HepG2 (cell line): ENCODE results near the gene TUBA4B. TPM values are rescaled to one million over a fixed set of nuclear protein-coding genes. Genes with fewer than 3 reads are reported as not detected.
A peak's percentile ranks its signal among the peaks of the same experiment; 100 is the strongest.

Source experiments
- ARID3A ChIP-seq: IDR thresholded peaks from 2 replicates; pipeline ENCODE4 v1.6.1; 2012; ENCODE audit warnings: low read depth, low read length, improper control_type of control experiment
- ATF5 ChIP-seq: sonication (generic); formaldehyde crosslinking; IDR thresholded peaks from 2 replicates; pipeline ENCODE4 v1.4.0; 2020; ENCODE audit warnings: mild to moderate bottlenecking, low read depth, missing genetic modification reagents
- CREM ChIP-seq, 2 experiments: sonication (generic) in 1 of 2; formaldehyde crosslinking in 1 of 2; IDR thresholded peaks; 2 replicates each; pipeline versions ENCODE4 v1.4.0 to v1.6.1; 2016 to 2020; ENCODE audit warnings: antibody characterized with exemption in 1 of 2, mild to moderate bottlenecking in 1 of 2, missing genetic modification reagents in 1 of 2
- JARID2 ChIP-seq: sonication (generic); formaldehyde crosslinking; IDR thresholded peaks from 2 replicates; pipeline ENCODE4 v1.8.1; 2023; ENCODE audit warnings: missing genetic modification reagents, inconsistent platforms; ENCODE audit not compliant: insufficient replicate concordance
- JUNB ChIP-seq: sonication (generic); formaldehyde crosslinking; IDR thresholded peaks from 2 replicates; pipeline ENCODE4 v1.8.0; 2022; ENCODE audit warnings: missing genetic modification reagents, mild to moderate bottlenecking, borderline replicate concordance
- MLX ChIP-seq: IDR thresholded peaks from 2 replicates; pipeline ENCODE4 v1.6.1; 2016
- MTA1 ChIP-seq: sonication (generic); formaldehyde crosslinking; IDR thresholded peaks from 2 replicates; pipeline ENCODE4 v1.4.0; 2020; ENCODE audit warnings: missing genetic modification reagents, mild to moderate bottlenecking, borderline replicate concordance
- PHB2 ChIP-seq: fragments of 450-650 bp; IDR thresholded peaks from 2 replicates; pipeline ENCODE4 v1.6.1; 2018; ENCODE audit not compliant: partially characterized antibody
- RELA ChIP-seq: sonication (generic); formaldehyde crosslinking; IDR thresholded peaks from 2 replicates; pipeline ENCODE4 v1.4.0; 2020; ENCODE audit warnings: missing genetic modification reagents
- SAP130 ChIP-seq: IDR thresholded peaks from 2 replicates; pipeline ENCODE4 v1.6.1; 2016; ENCODE audit warnings: low read depth
- SMARCE1 ChIP-seq: fragments of 450-650 bp; IDR thresholded peaks from 2 replicates; pipeline ENCODE4 v1.6.1; 2017; ENCODE audit warnings: borderline replicate concordance
- SOX13 ChIP-seq, 3 experiments: fragments of 450-650 bp in 1 of 3; sonication (generic) in 1 of 3; formaldehyde crosslinking in 1 of 3; IDR thresholded peaks in 2 of 3; conservative IDR thresholded peaks in 1 of 3; 2 replicates each; pipeline versions ENCODE4 v1.5.0 to v1.6.1; 2016 to 2020; ENCODE audit warnings: antibody characterized with exemption in 1 of 3, mild to moderate bottlenecking in 1 of 3, missing compliant biosample characterization in 1 of 3, missing genetic modification reagents in 1 of 3, moderate library complexity in 1 of 3
- TMF1 ChIP-seq: sonication (generic); formaldehyde crosslinking; IDR thresholded peaks from 2 replicates; pipeline ENCODE4 v1.8.1; 2022; ENCODE audit warnings: low read depth, missing genetic modification reagents
- TRAFD1 ChIP-seq: sonication (generic); formaldehyde crosslinking; IDR thresholded peaks from 2 replicates; pipeline ENCODE4 v1.5.1; 2020; ENCODE audit warnings: missing genetic modification reagents, mild to moderate bottlenecking, borderline replicate concordance
- XBP1 ChIP-seq: sonication (generic); formaldehyde crosslinking; IDR thresholded peaks from 2 replicates; pipeline ENCODE4 v1.5.0; 2020; ENCODE audit warnings: missing genetic modification reagents
- YEATS2 ChIP-seq: sonication (generic); formaldehyde crosslinking; IDR thresholded peaks from 2 replicates; pipeline ENCODE4 v1.4.0; 2020; ENCODE audit warnings: missing genetic modification reagents, borderline replicate concordance
- ZEB1 ChIP-seq: IDR thresholded peaks from 2 replicates; pipeline ENCODE4 v1.6.1; 2012; ENCODE audit warnings: mild to moderate bottlenecking, low read depth, inconsistent platforms; ENCODE audit not compliant: insufficient replicate concordance
- ZNF343 ChIP-seq: sonication (generic); formaldehyde crosslinking; IDR thresholded peaks from 2 replicates; pipeline ENCODE4 v1.4.0; 2020; ENCODE audit warnings: mild to moderate bottlenecking, missing genetic modification reagents
- ZNF484 ChIP-seq: sonication (generic); formaldehyde crosslinking; IDR thresholded peaks from 2 replicates; pipeline ENCODE4 v1.5.1; 2020; ENCODE audit warnings: mild to moderate bottlenecking, low read depth, missing genetic modification reagents, borderline replicate concordance
- ZNF562 ChIP-seq: sonication (generic); formaldehyde crosslinking; IDR thresholded peaks from 2 replicates; pipeline ENCODE4 v1.8.0; 2022; ENCODE audit warnings: missing genetic modification reagents, borderline replicate concordance
- ZNF616 ChIP-seq: sonication (generic); formaldehyde crosslinking; IDR thresholded peaks from 2 replicates; pipeline ENCODE4 v1.5.0; 2020; ENCODE audit warnings: low read depth, mild to moderate bottlenecking, missing genetic modification reagents
- ZNF746 ChIP-seq: sonication (generic); formaldehyde crosslinking; IDR thresholded peaks from 2 replicates; pipeline ENCODE4 v1.8.0; 2022; ENCODE audit warnings: mild to moderate bottlenecking, missing genetic modification reagents
- ZNF747 ChIP-seq: sonication (generic); formaldehyde crosslinking; IDR thresholded peaks from 2 replicates; pipeline ENCODE4 v1.8.1; 2023; ENCODE audit warnings: missing genetic modification reagents, mild to moderate bottlenecking, borderline replicate concordance
- polyA plus RNA-seq, 8 experiments: library from polyadenylated mRNA; depleted of rRNA in 3 of 8; stranded (reverse) in 7 of 8; unstranded in 1 of 8; fragments of >200 nt; fragmentation: Illumina TruSeq in 4 of 8; extraction: Trizol in 4 of 8; gene quantifications; 2 replicates each; pipeline versions ENCODE4 v1.2.1 to v1.2.3, GENCODE V29; 2011 to 2016; ENCODE audit warnings: low read depth in 4 of 8, missing spikeins in 1 of 8, mixed read lengths in 1 of 8; ENCODE audit not compliant: insufficient read depth in 1 of 8
- total RNA-seq, 5 experiments: library from RNA; depleted of rRNA; stranded (reverse); fragments of >200 nt; fragmentation: Illumina TruSeq; extraction: Trizol; gene quantifications; 2 replicates each; pipeline ENCODE4 v1.2.3, GENCODE V29; 2016; ENCODE audit warnings: low read depth in 1 of 5

TUBA4B gene
- total and polyA plus RNA-seq, 2 of the 13 experiments (the other 11 are each of a cell fraction or from before 2014, with no cell fraction given): 0.18 to 0.22 TPM

DNA sequence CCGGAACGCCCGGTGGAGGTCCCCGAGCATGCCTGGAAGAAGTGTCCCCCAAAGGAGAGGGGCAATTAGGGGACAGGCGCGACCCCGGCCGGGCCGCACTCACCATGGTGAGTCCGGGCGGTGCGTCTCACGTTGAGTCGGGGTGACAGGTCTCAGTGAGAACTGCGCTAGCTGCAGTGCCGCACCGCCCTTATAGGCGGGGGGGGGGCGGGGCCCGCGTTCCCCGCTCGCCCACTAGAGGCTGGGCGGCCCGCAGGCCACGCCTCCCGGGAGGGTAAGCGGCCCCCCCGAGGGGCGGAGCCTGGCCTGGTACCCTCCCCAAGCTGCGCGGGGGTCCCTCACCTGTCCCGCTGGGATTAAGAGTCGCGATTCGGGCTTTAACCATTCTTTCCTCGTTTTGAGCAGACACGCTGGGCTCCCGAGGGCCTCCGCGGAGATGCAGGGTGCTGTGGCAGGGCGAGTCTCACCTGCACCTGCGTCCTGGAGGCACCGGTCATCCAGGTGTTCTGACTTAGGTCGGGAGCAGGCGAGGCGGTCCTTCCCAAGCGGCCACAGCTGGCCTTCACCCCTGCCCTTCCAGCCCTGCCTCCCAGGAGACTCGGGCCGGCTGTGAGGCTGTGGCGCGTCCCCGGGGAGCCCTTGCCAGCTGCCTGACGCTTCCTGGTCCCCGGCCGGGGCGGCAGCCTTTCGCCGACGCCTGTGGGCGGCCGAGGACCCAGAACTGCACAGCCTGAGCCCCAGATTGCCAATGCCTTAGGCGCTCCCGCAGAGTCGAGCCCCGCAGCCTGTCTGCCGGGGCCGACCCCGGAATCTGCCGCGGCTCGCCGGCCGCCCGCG is 928 bp downstream of the TUBA4B start, which contains the start of gene TUBA4A (continued):
- TF ChIP-seq ARID3A (no peak), ZNF562 (CRISPR knock-in tag) (no peak), ZNF616 (CRISPR knock-in tag) (no peak), XBP1 (no peak), JARID2 (no peak), SMARCE1 (no peak), MTA1 (CRISPR knock-in tag) (peak; percentile 59; the same call in 1 of the 2 replicates), TRAFD1 (no peak), ZNF746 (CRISPR knock-in tag) (no peak), TMF1 (CRISPR knock-in tag) (no peak), JUNB (no peak), ZNF484 (no peak), PHB2 (no peak), ZNF343 (peak; percentile 78; the same call in 1 of the 2 replicates), SAP130 (CRISPR knock-in tag) (peak; percentile 61), ZEB1 (peak; percentile 98), ATF5 (no peak), RELA (CRISPR knock-in tag) (no peak), SOX13 (IDR thresholded peaks at IDR 0.05) (no peak), SOX13 (CRISPR knock-in tag; conservative IDR thresholded peaks at IDR 0.05 in 1 of 2, IDR thresholded peaks at IDR 0.05 in 1 of 2) (no peak), CREM (IDR thresholded peaks at IDR 0.05) (no peak), CREM (CRISPR knock-in tag; IDR thresholded peaks at IDR 0.05) (no peak), YEATS2 (CRISPR knock-in tag) (no peak), MLX (CRISPR knock-in tag) (no peak), ZNF747 (CRISPR knock-in tag) (no peak)
